Lung microvascular endothelial cell (primary cell): Measurements from ENCODE around the gene SLC17A6. TPM values are rescaled to one million over a fixed set of nuclear protein-coding genes. Genes with fewer than 3 reads are reported as not detected.
A peak's percentile ranks its signal among the peaks of the same experiment; 100 is the strongest.

Experiments used
- DNase-seq, 2 donors: peaks; one replicate each; pipeline versions ENCODE4 v3.0.0 to v3.0.0-alpha.2; 2010; ENCODE audit warnings: low read depth in 2 of 2
- total RNA-seq: library from RNA; depleted of rRNA; stranded (reverse); fragments of >200 nt; gene quantifications from 2 replicates; pipeline ENCODE4 v1.2.1, GENCODE V29; 2014

The SLC17A6 gene
- total RNA-seq, 1 donor from 2014 or later: not detected

GRCh38 chr11:22389526-22390282 is 51.5 kb downstream of the SLC17A6 start:
- no peak for DNase-seq

GRCh38 chr11:22390283-22390655 is 52.1 kb downstream of the SLC17A6 start:
- DNase-seq: no peak

GRCh38 chr11:22392561-22392960 is 54.4 kb downstream of the SLC17A6 start:
- peak; percentile 60 to 73 for DNase-seq

DNA sequence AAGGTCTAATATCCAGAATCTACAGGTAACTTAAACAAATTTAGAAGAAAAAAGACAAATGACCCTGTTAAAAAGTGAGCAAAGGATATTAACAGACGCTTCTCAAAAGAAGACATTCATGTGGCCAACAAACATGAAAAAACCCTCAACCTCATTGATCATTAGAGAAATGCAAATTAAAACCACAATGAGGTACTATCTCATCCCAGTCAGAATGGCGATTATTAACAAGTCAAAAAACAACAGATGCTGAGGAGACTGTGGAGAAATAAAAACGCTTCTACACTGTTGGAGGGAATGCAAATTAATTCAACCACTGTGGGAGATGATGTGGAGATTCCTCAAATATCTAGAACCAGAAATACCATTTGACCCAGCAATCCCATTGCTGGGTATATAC is 67.2 kb downstream of the SLC17A6 start:
- DNase-seq: no peak

DNA sequence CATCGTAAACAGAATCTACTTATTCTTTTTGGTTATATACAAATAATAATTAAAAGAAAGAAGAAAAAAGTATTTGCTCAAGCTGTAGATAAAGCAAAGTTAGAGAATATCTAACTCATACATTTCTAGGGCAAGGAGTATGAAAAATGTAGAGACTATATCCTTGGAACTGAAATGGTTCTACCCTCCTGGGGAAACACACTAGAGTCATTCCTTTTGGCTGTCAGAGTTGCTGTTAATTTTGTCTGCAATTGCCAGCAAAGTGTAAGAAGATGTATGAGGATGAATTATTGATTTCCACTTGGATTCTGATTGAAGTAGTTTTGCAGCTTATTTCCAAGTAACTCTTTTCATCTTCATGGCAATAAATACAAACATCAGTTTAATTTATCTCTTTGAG is 69.1 kb downstream of the SLC17A6 start:
- no peak for DNase-seq

DNA sequence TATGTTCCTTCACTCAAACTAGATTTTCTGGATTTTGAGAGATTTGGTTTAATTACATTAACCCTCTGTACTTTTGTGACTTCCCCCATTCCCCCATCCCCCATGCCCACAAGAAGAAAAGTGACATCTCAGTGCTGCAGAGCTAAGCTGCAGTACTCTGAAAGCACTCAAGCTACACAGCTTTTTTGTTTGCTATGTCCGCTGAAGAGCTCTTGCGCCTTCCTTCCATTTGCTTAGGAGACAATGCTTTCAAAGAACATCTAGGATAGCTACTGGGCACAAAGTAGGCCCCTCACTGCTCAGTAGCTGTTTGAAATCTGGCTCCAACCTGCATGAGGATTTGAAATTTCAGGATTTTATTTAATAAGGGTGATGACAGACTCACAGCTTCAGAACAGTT is 69.7 kb downstream of the SLC17A6 start:
- no peak for DNase-seq

- peak in 1 of 2 donors; percentile 4 for DNase-seq
These were observed 77.3 kb downstream of the SLC17A6 start for GRCh38 chr11:22415476-22415875.

DNA sequence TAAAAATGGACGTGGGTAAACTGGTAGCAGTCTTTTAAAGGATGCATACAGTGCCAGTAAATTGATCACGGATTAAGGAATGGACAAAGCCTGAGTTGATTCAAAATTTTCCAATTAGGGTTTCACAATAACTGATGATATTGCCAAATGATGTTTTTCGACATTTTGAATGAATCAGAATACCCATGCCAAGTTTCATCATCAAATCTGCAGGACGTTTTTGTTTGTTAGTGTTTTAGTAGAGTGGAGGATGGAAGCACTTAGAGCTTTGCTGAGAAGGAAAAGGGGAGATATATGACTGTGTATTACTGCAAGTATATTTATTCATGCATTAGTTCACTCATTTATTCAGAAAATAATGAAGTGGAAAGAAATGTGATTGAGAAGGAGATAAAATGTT is 78.3 kb downstream of the SLC17A6 start:
- DNase-seq: no peak

- DNase-seq: no peak
These were observed 88.7 kb downstream of the SLC17A6 start for GRCh38 chr11:22426915-22427314.

Other genes with a start within 250 kb of the SLC17A6 start
- under 0.01 and 0.22 TPM in 2 replicates for gene ANO5, start 145.3 kb upstream of the SLC17A6 start, total RNA-seq